Measurements from ENCODE around the gene ZNF771. TPM values are rescaled to one million over a fixed set of nuclear protein-coding genes. Genes with fewer than 3 reads are reported as not detected.

ZNF771 gene
- total RNA-seq, 4 donors from 2014 or later = 5.4 to 15.7 (median 8.5) TPM

GRCh38 chr16:30416624-30417528, 9.5 kb downstream of the ZNF771 start:
- Histone ChIP-seq H3K9me3 (no peaks in the 10 kb centered on the region), H3K27ac (peak overlapping the region; percentile 83 to 91 (median 84)), H3K27me3 (no peaks in the 10 kb centered on the region), H3K4me1 (peaks cover 0 to 11% (median 1%) of the 10 kb centered on the region in 4 donors), H3K4me3 (peak overlapping the region; percentile 46 to 78 (median 72)), H3K36me3 (peaks cover 0 to 4% (median 0%) of the 10 kb centered on the region in 3 donors)
- TF ChIP-seq POLR2A (IDR thresholded peaks at IDR 0.05) = no peak
- no peak for DNase-seq

- Histone ChIP-seq H3K4me3 (peak overlapping the region; percentile 46 to 78 (median 72)), H3K9me3 (no peaks in the 10 kb centered on the region), H3K27me3 (no peaks in the 10 kb centered on the region), H3K36me3 (peaks cover 0 to 12% (median 0%) of the 10 kb centered on the region in 3 donors), H3K27ac (peak overlapping the region; percentile 83 to 91 (median 84)), H3K4me1 (peaks cover 0 to 11% (median 1%) of the 10 kb centered on the region in 4 donors)
- TF ChIP-seq CTCF (IDR thresholded peaks at IDR 0.05) (peak in 4 of 6 experiments; percentile 15 to 40 (median 39)), POLR2A (IDR thresholded peaks at IDR 0.05) (peak; percentile 48 to 60)
- DNase-seq = peak; percentile 75 to 94 (median 93)
Measured at GRCh38 chr16:30417529-30418349, 10.3 kb downstream of the ZNF771 start.

GRCh38 chr16:30418350-30419181, 11.2 kb downstream of the ZNF771 start:
- Histone ChIP-seq H3K4me1 (peaks cover 0 to 11% (median 1%) of the 10 kb centered on the region in 4 donors), H3K27ac (peak overlapping the region; percentile 83 to 91 (median 84)), H3K4me3 (peak overlapping the region; percentile 46 to 78 (median 72)), H3K9me3 (no peaks in the 10 kb centered on the region), H3K27me3 (no peaks in the 10 kb centered on the region), H3K36me3 (peaks cover 0 to 21% (median 0%) of the 10 kb centered on the region in 3 donors)
- TF ChIP-seq POLR2A (IDR thresholded peaks at IDR 0.05) (no peak), CTCF (IDR thresholded peaks at IDR 0.05) (no peak)
- DNase-seq = no peak

- peaks cover 0 to 11% (median 1%) of the 10 kb centered on the region in 4 donors for H3K4me1 ChIP-seq
- H3K27ac ChIP-seq = no peak overlapping the region
- TF ChIP-seq CTCF (IDR thresholded peaks at IDR 0.05) (no peak), POLR2A (IDR thresholded peaks at IDR 0.05) (no peak)
- H3K36me3 ChIP-seq = peaks cover 0 to 42% (median 0%) of the 10 kb centered on the region in 3 donors
- no peak overlapping the region for H3K4me3 ChIP-seq
- no peaks in the 10 kb centered on the region for H3K9me3 ChIP-seq
- DNase-seq = no peak
- H3K27me3 ChIP-seq = no peaks in the 10 kb centered on the region
Measured at GRCh38 chr16:30421010-30421409, 13.6 kb downstream of the ZNF771 start.

- H3K9me3 ChIP-seq = no peaks in the 10 kb centered on the region
- H3K27me3 ChIP-seq = no peaks in the 10 kb centered on the region
- no peak for DNase-seq
- TF ChIP-seq CTCF (IDR thresholded peaks at IDR 0.05) (no peak), POLR2A (IDR thresholded peaks at IDR 0.05) (no peak)
- no peak overlapping the region for H3K4me3 ChIP-seq
- H3K4me1 ChIP-seq = peaks cover 0 to 17% (median 3%) of the 10 kb centered on the region in 4 donors
- H3K27ac ChIP-seq = no peak overlapping the region
- H3K36me3 ChIP-seq = peaks cover 0 to 26% (median 0%) of the 10 kb centered on the region in 3 donors
Measured at GRCh38 chr16:30428055-30428454, 20.6 kb downstream of the ZNF771 start.

Measured in Peyer's patch (tissue), 4 donors.